HepG2 (cell line): ENCODE results near the gene CLASP1. TPM values are rescaled to one million over a fixed set of nuclear protein-coding genes. Genes with fewer than 3 reads are reported as not detected.

Experiments used
- ATAC-seq: fragments of 200-7000 bp; cut with Tn5 transposase; 3 replicates; pipeline ENCODE4 v1.9.1; 2020; ENCODE audit warnings: mild to moderate bottlenecking, moderate library complexity
- BruUV-seq: library from RNA; stranded (reverse); fragments of 400-500 nt; replicated peaks from 2 replicates; lab custom pipeline; 2021; lab: Mats Ljungman, UMichigan
- CTCF ChIA-PET: fragments of 300-600 bp; formaldehyde crosslinking; extraction: SDS; loops from one replicate; lab custom pipeline; 2021; ENCODE audit warnings: low total read pairs, inconsistent platforms, low intra/inter-chr PET ratio; lab: Yijun Ruan, JAX
- POLR2A ChIA-PET: fragments of 350-600 bp; sonication (Branson Sonifier 250); formaldehyde crosslinking; loops from one replicate; lab custom pipeline; 2020; ENCODE audit warnings: antibody characterized with exemption, inconsistent platforms; lab: Yijun Ruan, JAX
- DNase-seq: peaks from one replicate; pipeline ENCODE4 v3.0.0-alpha.2; 2015; ENCODE audit warnings: low spot score
- FAIRE-seq: peaks from 3 replicates; lab custom pipeline; 2011; peaks lifted over from hg19 to GRCh38; lab: Jason Lieb, UNC
- H2AFZ ChIP-seq: one replicate; pipeline ENCODE4 v1.6.1; 2011; ENCODE audit warnings: low read length, inconsistent platforms
- H3K27ac ChIP-seq: fragments of 300-600 bp; 3 replicates; pipeline ENCODE4 v1.8.0; 2011; ENCODE audit warnings: mixed run types, mild to moderate bottlenecking, mixed read lengths, low read length, inconsistent platforms; ENCODE audit not compliant: insufficient read depth; ENCODE audit errors: extremely low read length
- H3K27me3 ChIP-seq, 2 experiments: fragments of 200-600 bp in 1 of 2; 2 replicates in 1 of 2; 3 replicates in 1 of 2; pipeline versions ENCODE4 v1.6.0 to v1.8.0; 2011; ENCODE audit warnings: low read length in 2 of 2, mild to moderate bottlenecking in 2 of 2, moderate library complexity in 2 of 2, inconsistent platforms in 1 of 2; ENCODE audit not compliant: insufficient read depth in 2 of 2, control insufficient read depth in 1 of 2
- H3K36me3 ChIP-seq, 2 experiments: fragments of 200-600 bp in 1 of 2; replicated peaks in 1 of 2; 2 replicates in 1 of 2; 3 replicates in 1 of 2; pipeline versions ENCODE4 v1.5.1 to v1.8.0; 2011; ENCODE audit warnings: low read length in 2 of 2, inconsistent platforms in 1 of 2; ENCODE audit not compliant: insufficient read depth in 2 of 2, control insufficient read depth in 1 of 2
- H3K4me1 ChIP-seq: 2 replicates; pipeline ENCODE4 v1.5.1; 2012; ENCODE audit warnings: low read length, inconsistent platforms; ENCODE audit not compliant: insufficient read depth
- H3K4me2 ChIP-seq: 2 replicates; pipeline ENCODE4 v1.6.0; 2011; ENCODE audit warnings: low read depth, low read length, inconsistent platforms
- H3K4me3 ChIP-seq, 3 experiments: fragments of 200-600 bp in 1 of 3; sonication (generic), shearing (Covaris generic) in 1 of 3; replicated peaks in 1 of 3; 2 replicates each; pipeline ENCODE4 v1.5.1; 2011 to 2016; ENCODE audit warnings: low read length in 3 of 3, inconsistent platforms in 2 of 3, low read depth in 2 of 3, mild to moderate bottlenecking in 2 of 3, control low read depth in 1 of 3, mixed read lengths in 1 of 3; ENCODE audit not compliant: insufficient read depth in 1 of 3
- H3K79me2 ChIP-seq: one replicate; pipeline ENCODE4 v1.6.1; 2011; ENCODE audit warnings: low read length, inconsistent platforms; ENCODE audit not compliant: insufficient read depth
- H3K9ac ChIP-seq: 2 replicates; pipeline ENCODE4 v1.6.0; 2011; ENCODE audit warnings: mild to moderate bottlenecking, low read depth, low read length, inconsistent platforms; ENCODE audit not compliant: insufficient read depth
- H3K9me3 ChIP-seq: 2 replicates; pipeline ENCODE4 v1.5.1; 2012; ENCODE audit warnings: mild to moderate bottlenecking, low read length
- H4K20me1 ChIP-seq: 2 replicates; pipeline ENCODE4 v1.6.0; 2011; ENCODE audit warnings: inconsistent platforms, mild to moderate bottlenecking, low read length, moderate library complexity; ENCODE audit not compliant: insufficient read depth
- BORCS8-MEF2B ChIP-seq: sonication (generic); formaldehyde crosslinking; IDR thresholded peaks from 2 replicates; pipeline ENCODE4 v1.8.0; 2022; ENCODE audit warnings: mild to moderate bottlenecking, missing genetic modification reagents
- KLF12 ChIP-seq: sonication (generic); formaldehyde crosslinking; IDR thresholded peaks from 2 replicates; pipeline ENCODE4 v1.4.0; 2020; ENCODE audit warnings: missing genetic modification reagents, borderline replicate concordance
- PRDM10 ChIP-seq: sonication (generic); formaldehyde crosslinking; IDR thresholded peaks from 2 replicates; pipeline ENCODE4 v1.4.0; 2020; ENCODE audit warnings: low read depth, missing genetic modification reagents
- SOX6 ChIP-seq, 2 experiments: fragments of 450-650 bp in 1 of 2; sonication (generic) in 1 of 2; formaldehyde crosslinking in 1 of 2; IDR thresholded peaks; 2 replicates each; pipeline versions ENCODE4 v1.4.0 to v1.6.1; 2017 to 2020; ENCODE audit warnings: antibody characterized with exemption in 1 of 2, mild to moderate bottlenecking in 1 of 2, missing genetic modification reagents in 1 of 2
- ZFYVE20 ChIP-seq: sonication (generic); formaldehyde crosslinking; IDR thresholded peaks from 2 replicates; pipeline ENCODE4 v1.8.0; 2023; ENCODE audit warnings: low read depth, mild to moderate bottlenecking, moderate library complexity, missing genetic modification reagents, borderline replicate concordance
- WGBS: methylation state at CpG from one replicate; pipeline ENCODE4 v1.1.6; 2017; ENCODE audit warnings: low lambda C conversion rate; 5-methylcytosine and 5-hydroxymethylcytosine counted together
- in situ Hi-C: cut with HindIII; loops from 2 replicates; pipeline ENCODE4 v1.10.0; 2017; ENCODE audit warnings: low pct_unique_long_range_greater_than_20kb; ENCODE audit not compliant: extremely low pct_ligation_motif_present
- intact Hi-C: fragments of 100-400 bp; cut with micrococcal nuclease; formaldehyde crosslinking; loops from one replicate; pipeline ENCODE4 v1.10.0; 2022; ENCODE audit not compliant: unreplicated experiment
- polyA plus RNA-seq, 8 experiments: library from polyadenylated mRNA; depleted of rRNA in 3 of 8; stranded (reverse) in 7 of 8; unstranded in 1 of 8; fragments of >200 nt; fragmentation: Illumina TruSeq in 4 of 8; extraction: Trizol in 4 of 8; gene quantifications; 2 replicates each; pipeline versions ENCODE4 v1.2.1 to v1.2.3, GENCODE V29; 2011 to 2016; ENCODE audit warnings: low read depth in 4 of 8, missing spikeins in 1 of 8, mixed read lengths in 1 of 8; ENCODE audit not compliant: insufficient read depth in 1 of 8
- total RNA-seq, 5 experiments: library from RNA; depleted of rRNA; stranded (reverse); fragments of >200 nt; fragmentation: Illumina TruSeq; extraction: Trizol; gene quantifications; 2 replicates each; pipeline ENCODE4 v1.2.3, GENCODE V29; 2016; ENCODE audit warnings: low read depth in 1 of 5

The CLASP1 gene
- total and polyA plus RNA-seq, 2 of the 13 experiments (the other 11 are each of a cell fraction or from before 2014, with no cell fraction given): 11.7 to 47.9 TPM

GRCh38 chr2:121476684-121477083 lies 172.6 kb downstream of the CLASP1 start (continued):
- TF ChIP-seq ZFYVE20 (CRISPR knock-in tag) (no peak), KLF12 (no peak), SOX6 (IDR thresholded peaks at IDR 0.05) (no peak), SOX6 (CRISPR knock-in tag; IDR thresholded peaks at IDR 0.05) (no peak)

- Histone ChIP-seq H3K9ac (no peak overlapping the region), H3K36me3 (peaks cover 5 to 7% of the 10 kb centered on the region in 2 experiments), H3K4me2 (no peak overlapping the region), H3K79me2 (peaks cover 12% of the 10 kb centered on the region), H3K9me3 (no peaks in the 10 kb centered on the region), H3K4me1 (peaks cover 19% of the 10 kb centered on the region), H3K27ac (no peak overlapping the region), H3K4me3 (no peak overlapping the region), H4K20me1 (no peaks in the 10 kb centered on the region; the same call in 1 of the 2 replicates), H2AFZ (no peak overlapping the region), H3K27me3 (no peaks in the 10 kb centered on the region)
- FAIRE-seq: peak; percentile 26
- intact Hi-C loops: loop anchor here (5.0 kb wide), 1 partner anchor 74 kb away; no protein-coding TSS in a partner anchor
- CTCF ChIA-PET: no interaction called here
- POLR2A ChIA-PET: interaction anchor here (1.0 to 1.1 kb wide), 2 partner anchors 55 kb away, joined by 3 read pairs; partner anchors contain the start of gene RNU4ATAC
- in situ Hi-C loops: no loop called here
- ATAC-seq: peak; percentile 74
- TF ChIP-seq BORCS8-MEF2B (CRISPR knock-in tag) (no peak), PRDM10 (peak; percentile 81)
- WGBS: 85% methylated on average over 4 of the region's 4 CpGs
- BruUV-seq: no TSS peak
- peak; percentile 21 for DNase-seq
These were observed 173.3 kb downstream of the CLASP1 start for GRCh38 chr2:121475811-121476571.
